ENCODE measurements around the gene SLAMF9.

Gene SLAMF9

GRCh38 chr1:159922511-159923202 lies 31.4 kb downstream of the SLAMF9 start:
- H3K27me3 ChIP-seq (ENCODE audit: control insufficient read depth in 1 of 2, insufficient read depth in 1 of 2, low read length in 2 of 2), result no peaks in the 10 kb centered on the region
- H2BK5ac ChIP-seq (ENCODE audit: low read depth, low read length, poor library complexity, severe bottlenecking), result no peak overlapping the region
- H3K36me3 ChIP-seq (ENCODE audit: control insufficient read depth in 1 of 2, insufficient read depth in 2 of 2, low read depth in 1 of 2, low read length in 2 of 2), result peaks cover 33 to 34% of the 10 kb centered on the region in 2 experiments
- peak overlapping the region; percentile 55 for H4K91ac ChIP-seq (ENCODE audit: low read length)
- peak overlapping the region; percentile 29 to 73 for H3K4ac ChIP-seq (ENCODE audit: low read depth in 1 of 2, low read length in 2 of 2)
- no peaks in the 10 kb centered on the region for H3K9me3 ChIP-seq (ENCODE audit: control insufficient read depth, low read length)
- peak overlapping the region; percentile 87 for H3K4me2 ChIP-seq (ENCODE audit: low read length, poor library complexity, severe bottlenecking)
- H3K9ac ChIP-seq (ENCODE audit: low read length), result peak overlapping the region; percentile 99
- no peak overlapping the region for H2BK120ac ChIP-seq (ENCODE audit: low read depth, low read length)
- H2BK12ac ChIP-seq (ENCODE audit: low read length in 2 of 2), result peak overlapping the region in 1 of 2 experiments; percentile 86
- H3K79me1 ChIP-seq (replicated peaks; ENCODE audit: low read length, poor library complexity, severe bottlenecking), result peaks cover 5% of the 10 kb centered on the region
- H3K23ac ChIP-seq (ENCODE audit: low read length in 2 of 2), result peak overlapping the region in 1 of 2 experiments; percentile 35
- no peak overlapping the region for H2BK15ac ChIP-seq (ENCODE audit: low read depth, poor library complexity, severe bottlenecking)
- 52% methylated on average over 7 of the region's 8 CpGs for WGBS
- H3K18ac ChIP-seq (ENCODE audit: low read depth in 1 of 2, low read length in 2 of 2), result peak overlapping the region; percentile 55 to 83
- peak overlapping the region; percentile 71 for H3K27ac ChIP-seq (ENCODE audit: low read length, poor library complexity, severe bottlenecking)
- peak overlapping the region; percentile 17 for H2AK5ac ChIP-seq (ENCODE audit: low read length, severe bottlenecking)
- H3K4me3 ChIP-seq (ENCODE audit: insufficient read depth in 1 of 2, low read depth in 1 of 2, low read length in 2 of 2), result peak overlapping the region; percentile 37 to 98
- H4K8ac ChIP-seq (ENCODE audit: low read length), result peak overlapping the region; percentile 92
- peaks cover 45% of the 10 kb centered on the region for H3K4me1 ChIP-seq (ENCODE audit: control insufficient read depth, insufficient read depth, low read depth, low read length)
- peak; percentile 76 for DNase-seq
- no peak overlapping the region for H2AFZ ChIP-seq (ENCODE audit: low read depth, low read length)
- peak overlapping the region in 1 of 2 experiments; percentile 77 for H3K14ac ChIP-seq (ENCODE audit: low read length in 2 of 2)

- Histone ChIP-seq H4K91ac (ENCODE audit: low read length) (no peak overlapping the region), H3K9me3 (ENCODE audit: control insufficient read depth, low read length) (no peaks in the 10 kb centered on the region), H3K4me3 (ENCODE audit: insufficient read depth in 1 of 2, low read depth in 1 of 2, low read length in 2 of 2) (peak overlapping the region in 1 of 2 experiments; percentile 98), H2BK15ac (ENCODE audit: low read depth, poor library complexity, severe bottlenecking) (peak overlapping the region; percentile 34), H4K8ac (ENCODE audit: low read length) (no peak overlapping the region), H3K23ac (ENCODE audit: low read length in 2 of 2) (peak overlapping the region in 1 of 2 experiments; percentile 36), H2BK12ac (ENCODE audit: low read length in 2 of 2) (peak overlapping the region in 1 of 2 experiments; percentile 7), H3K27ac (ENCODE audit: low read length, poor library complexity, severe bottlenecking) (peak overlapping the region; percentile 71), H2BK120ac (ENCODE audit: low read depth, low read length) (no peak overlapping the region), H2AFZ (ENCODE audit: low read depth, low read length) (no peak overlapping the region), H2BK5ac (ENCODE audit: low read depth, low read length, poor library complexity, severe bottlenecking) (no peak overlapping the region), H3K14ac (ENCODE audit: low read length in 2 of 2) (peak overlapping the region in 1 of 2 experiments; percentile 69), H3K36me3 (ENCODE audit: control insufficient read depth in 1 of 2, insufficient read depth in 2 of 2, low read depth in 1 of 2, low read length in 2 of 2) (peaks cover 37 to 38% of the 10 kb centered on the region in 2 experiments), H3K4me2 (ENCODE audit: low read length, poor library complexity, severe bottlenecking) (peak overlapping the region; percentile 2), H3K18ac (ENCODE audit: low read depth in 1 of 2, low read length in 2 of 2) (peak overlapping the region in 1 of 2 experiments; percentile 83), H3K4me1 (ENCODE audit: control insufficient read depth, insufficient read depth, low read depth, low read length) (peaks cover 49% of the 10 kb centered on the region), H3K9ac (ENCODE audit: low read length) (peak overlapping the region; percentile 99), H3K27me3 (ENCODE audit: control insufficient read depth in 1 of 2, insufficient read depth in 1 of 2, low read length in 2 of 2) (no peaks in the 10 kb centered on the region), H3K79me1 (replicated peaks; ENCODE audit: low read length, poor library complexity, severe bottlenecking) (peaks cover 7% of the 10 kb centered on the region), H3K4ac (ENCODE audit: low read depth in 1 of 2, low read length in 2 of 2) (peak overlapping the region in 1 of 2 experiments; percentile 73), H2AK5ac (ENCODE audit: low read length, severe bottlenecking) (peak overlapping the region; percentile 63)
- peak; percentile 26 for DNase-seq
- 85% methylated on average over 16 of the region's 18 CpGs for WGBS
These were observed 32.1 kb downstream of the SLAMF9 start for GRCh38 chr1:159921700-159922504.

GRCh38 chr1:159921251-159921650 lies 32.8 kb downstream of the SLAMF9 start:
- no peaks in the 10 kb centered on the region for H3K9me3 ChIP-seq (ENCODE audit: control insufficient read depth, low read length)
- H3K14ac ChIP-seq (ENCODE audit: low read length in 2 of 2), result no peak overlapping the region
- no peak overlapping the region for H2AK5ac ChIP-seq (ENCODE audit: low read length, severe bottlenecking)
- no peak overlapping the region for H3K18ac ChIP-seq (ENCODE audit: low read depth in 1 of 2, low read length in 2 of 2)
- H3K36me3 ChIP-seq (ENCODE audit: control insufficient read depth in 1 of 2, insufficient read depth in 2 of 2, low read depth in 1 of 2, low read length in 2 of 2), result peaks cover 42 to 44% of the 10 kb centered on the region in 2 experiments
- no peak overlapping the region for H2BK120ac ChIP-seq (ENCODE audit: low read depth, low read length)
- peak overlapping the region; percentile 99 for H3K9ac ChIP-seq (ENCODE audit: low read length)
- no peak overlapping the region for H2BK5ac ChIP-seq (ENCODE audit: low read depth, low read length, poor library complexity, severe bottlenecking)
- H4K91ac ChIP-seq (ENCODE audit: low read length), result no peak overlapping the region
- H3K4me1 ChIP-seq (ENCODE audit: control insufficient read depth, insufficient read depth, low read depth, low read length), result peaks cover 54% of the 10 kb centered on the region
- no peak overlapping the region for H3K4ac ChIP-seq (ENCODE audit: low read depth in 1 of 2, low read length in 2 of 2)
- H3K27me3 ChIP-seq (ENCODE audit: control insufficient read depth in 1 of 2, insufficient read depth in 1 of 2, low read length in 2 of 2), result no peaks in the 10 kb centered on the region
- H2AFZ ChIP-seq (ENCODE audit: low read depth, low read length), result no peak overlapping the region
- H3K27ac ChIP-seq (ENCODE audit: low read length, poor library complexity, severe bottlenecking), result peak overlapping the region; percentile 45
- 100% methylated on average over 1 of the region's 1 CpG for WGBS
- no peak overlapping the region for H4K8ac ChIP-seq (ENCODE audit: low read length)
- H3K4me3 ChIP-seq (ENCODE audit: insufficient read depth in 1 of 2, low read depth in 1 of 2, low read length in 2 of 2), result no peak overlapping the region
- H3K79me1 ChIP-seq (replicated peaks; ENCODE audit: low read length, poor library complexity, severe bottlenecking), result peaks cover 7% of the 10 kb centered on the region
- no peak overlapping the region for H2BK15ac ChIP-seq (ENCODE audit: low read depth, poor library complexity, severe bottlenecking)
- no peak overlapping the region for H2BK12ac ChIP-seq (ENCODE audit: low read length in 2 of 2)
- H3K23ac ChIP-seq (ENCODE audit: low read length in 2 of 2), result no peak overlapping the region
- DNase-seq, result peak; percentile 37
- H3K4me2 ChIP-seq (ENCODE audit: low read length, poor library complexity, severe bottlenecking), result no peak overlapping the region

- H2BK15ac ChIP-seq (ENCODE audit: low read depth, poor library complexity, severe bottlenecking), result no peak overlapping the region
- H3K4me3 ChIP-seq (ENCODE audit: insufficient read depth in 1 of 2, low read depth in 1 of 2, low read length in 2 of 2), result no peak overlapping the region
- no peaks in the 10 kb centered on the region for H3K9me3 ChIP-seq (ENCODE audit: control insufficient read depth, low read length)
- peaks cover 53% of the 10 kb centered on the region for H3K4me1 ChIP-seq (ENCODE audit: control insufficient read depth, insufficient read depth, low read depth, low read length)
- no peaks in the 10 kb centered on the region for H3K27me3 ChIP-seq (ENCODE audit: control insufficient read depth in 1 of 2, insufficient read depth in 1 of 2, low read length in 2 of 2)
- WGBS, result 71% methylated on average over 1 of the region's 1 CpG
- no peak overlapping the region for H3K14ac ChIP-seq (ENCODE audit: low read length in 2 of 2)
- H3K4me2 ChIP-seq (ENCODE audit: low read length, poor library complexity, severe bottlenecking), result no peak overlapping the region
- no peak overlapping the region for H2BK120ac ChIP-seq (ENCODE audit: low read depth, low read length)
- H2AK5ac ChIP-seq (ENCODE audit: low read length, severe bottlenecking), result no peak overlapping the region
- H3K9ac ChIP-seq (ENCODE audit: low read length), result peak overlapping the region; percentile 99
- no peak overlapping the region for H3K27ac ChIP-seq (ENCODE audit: low read length, poor library complexity, severe bottlenecking)
- H3K79me1 ChIP-seq (replicated peaks; ENCODE audit: low read length, poor library complexity, severe bottlenecking), result peaks cover 3% of the 10 kb centered on the region
- no peak for DNase-seq
- no peak overlapping the region for H3K18ac ChIP-seq (ENCODE audit: low read depth in 1 of 2, low read length in 2 of 2)
- H3K36me3 ChIP-seq (ENCODE audit: control insufficient read depth in 1 of 2, insufficient read depth in 2 of 2, low read depth in 1 of 2, low read length in 2 of 2), result peaks cover 42 to 46% of the 10 kb centered on the region in 2 experiments
- no peak overlapping the region for H2BK12ac ChIP-seq (ENCODE audit: low read length in 2 of 2)
- no peak overlapping the region for H2BK5ac ChIP-seq (ENCODE audit: low read depth, low read length, poor library complexity, severe bottlenecking)
- no peak overlapping the region for H2AFZ ChIP-seq (ENCODE audit: low read depth, low read length)
- H3K4ac ChIP-seq (ENCODE audit: low read depth in 1 of 2, low read length in 2 of 2), result no peak overlapping the region
- H4K8ac ChIP-seq (ENCODE audit: low read length), result peak overlapping the region; percentile 38
- no peak overlapping the region for H4K91ac ChIP-seq (ENCODE audit: low read length)
- H3K23ac ChIP-seq (ENCODE audit: low read length in 2 of 2), result no peak overlapping the region
These were observed 33.4 kb downstream of the SLAMF9 start for GRCh38 chr1:159920651-159921050.
